ENCODE data around the gene MCCC2. TPM values are rescaled to one million over a fixed set of nuclear protein-coding genes. Genes with fewer than 3 reads are reported as not detected.

Gene MCCC2
- total RNA-seq, 4 donors from 2014 or later, result 17.7 to 24.2 (median 23.7) TPM

- Histone ChIP-seq H3K36me3 (peaks cover 0 to 48% (median 15%) of the 10 kb centered on the region in 4 donors), H3K27ac (replicated peaks in 1 of 4) (no peak overlapping the region), H3K4me3 (no peak overlapping the region), H3K4me1 (peaks cover 0 to 7% (median 0%) of the 10 kb centered on the region in 4 donors), H3K27me3 (no peaks in the 10 kb centered on the region), H3K9me3 (no peaks in the 10 kb centered on the region)
- WGBS, result 97% methylated on average over 2 of the region's 2 CpGs
- TF ChIP-seq, protein P1, sequence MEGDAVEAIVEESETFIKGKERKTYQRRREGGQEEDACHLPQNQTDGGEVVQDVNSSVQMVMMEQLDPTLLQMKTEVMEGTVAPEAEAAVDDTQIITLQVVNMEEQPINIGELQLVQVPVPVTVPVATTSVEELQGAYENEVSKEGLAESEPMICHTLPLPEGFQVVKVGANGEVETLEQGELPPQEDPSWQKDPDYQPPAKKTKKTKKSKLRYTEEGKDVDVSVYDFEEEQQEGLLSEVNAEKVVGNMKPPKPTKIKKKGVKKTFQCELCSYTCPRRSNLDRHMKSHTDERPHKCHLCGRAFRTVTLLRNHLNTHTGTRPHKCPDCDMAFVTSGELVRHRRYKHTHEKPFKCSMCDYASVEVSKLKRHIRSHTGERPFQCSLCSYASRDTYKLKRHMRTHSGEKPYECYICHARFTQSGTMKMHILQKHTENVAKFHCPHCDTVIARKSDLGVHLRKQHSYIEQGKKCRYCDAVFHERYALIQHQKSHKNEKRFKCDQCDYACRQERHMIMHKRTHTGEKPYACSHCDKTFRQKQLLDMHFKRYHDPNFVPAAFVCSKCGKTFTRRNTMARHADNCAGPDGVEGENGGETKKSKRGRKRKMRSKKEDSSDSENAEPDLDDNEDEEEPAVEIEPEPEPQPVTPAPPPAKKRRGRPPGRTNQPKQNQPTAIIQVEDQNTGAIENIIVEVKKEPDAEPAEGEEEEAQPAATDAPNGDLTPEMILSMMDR (IDR thresholded peaks at IDR 0.05), result no peak
- no peak for TF ChIP-seq POLR2AphosphoS5 (IDR thresholded peaks at IDR 0.05)
- no peak for TF ChIP-seq EP300 (IDR thresholded peaks at IDR 0.05)
- no peak for TF ChIP-seq POLR2A (IDR thresholded peaks at IDR 0.05; ENCODE audit: low read depth)
- intact Hi-C loops (cut with DNase I), result no loop called here
- no peak for DNase-seq (ENCODE audit: extremely low spot score)
These were observed 34.6 kb downstream of the MCCC2 start for GRCh38 chr5:71621741-71622140.

DNA sequence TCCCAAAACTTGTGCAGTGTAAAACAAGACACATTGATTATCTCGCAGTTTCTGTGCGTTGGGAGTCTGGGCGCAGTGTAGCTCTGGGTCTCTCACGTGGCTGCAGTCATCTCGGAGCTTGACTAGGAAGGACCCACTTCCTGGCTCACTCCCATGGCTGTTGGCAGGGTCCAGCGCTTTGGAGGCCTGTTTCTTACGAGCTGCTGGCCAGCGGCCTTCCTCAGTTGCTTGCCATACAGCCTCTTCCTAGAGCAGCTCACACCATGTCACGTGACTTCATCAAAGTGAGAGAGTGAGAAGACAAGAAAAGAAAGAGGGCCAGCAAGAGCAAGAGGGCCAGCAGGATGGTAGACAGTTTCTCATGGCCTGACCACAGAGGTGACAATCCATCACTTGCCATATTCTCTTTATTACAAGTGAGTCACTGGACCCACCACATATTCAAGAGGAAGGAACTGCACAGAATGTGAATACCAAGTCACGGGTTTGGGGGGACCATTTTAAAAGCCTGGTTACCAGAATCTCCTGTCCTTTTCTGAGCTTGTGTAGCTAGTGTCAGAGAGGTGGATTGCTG is 36.2 kb downstream of the MCCC2 start:
- TF ChIP-seq POLR2A (IDR thresholded peaks at IDR 0.05; ENCODE audit: low read depth), result no peak
- TF ChIP-seq, protein P1 (IDR thresholded peaks at IDR 0.05), result no peak
- no peak for TF ChIP-seq POLR2AphosphoS5 (IDR thresholded peaks at IDR 0.05)
- TF ChIP-seq EP300 (IDR thresholded peaks at IDR 0.05), result no peak
- 92% methylated on average over 10 of the region's 10 CpGs for WGBS
- no peaks in the 10 kb centered on the region for H3K27me3 ChIP-seq
- H3K4me1 ChIP-seq, result peaks cover 0 to 7% (median 0%) of the 10 kb centered on the region in 4 donors
- intact Hi-C loops (cut with DNase I), result no loop called here
- no peak overlapping the region for H3K27ac ChIP-seq (replicated peaks in 1 of 4)
- peaks cover 0 to 40% (median 17%) of the 10 kb centered on the region in 4 donors for H3K36me3 ChIP-seq
- H3K4me3 ChIP-seq, result no peak overlapping the region
- no peak for DNase-seq (ENCODE audit: extremely low spot score)
- H3K9me3 ChIP-seq, result no peaks in the 10 kb centered on the region

- H3K4me1 ChIP-seq, result peaks cover 0 to 17% (median 11%) of the 10 kb centered on the region in 4 donors
- no peak overlapping the region for H3K4me3 ChIP-seq
- H3K27me3 ChIP-seq, result no peaks in the 10 kb centered on the region
- no peak for DNase-seq (ENCODE audit: extremely low spot score)
- TF ChIP-seq POLR2AphosphoS5 (IDR thresholded peaks at IDR 0.05) (no peak), EP300 (IDR thresholded peaks at IDR 0.05) (no peak), POLR2A (IDR thresholded peaks at IDR 0.05; ENCODE audit: low read depth) (no peak)
- TF ChIP-seq, protein P1 (IDR thresholded peaks at IDR 0.05), result no peak
- intact Hi-C loops (cut with DNase I), result no loop called here
- peaks cover 0 to 32% (median 9%) of the 10 kb centered on the region in 4 donors for H3K36me3 ChIP-seq
- no peak overlapping the region for H3K27ac ChIP-seq (replicated peaks in 1 of 4)
- 60% methylated on average over 6 of the region's 6 CpGs for WGBS
- H3K9me3 ChIP-seq, result no peaks in the 10 kb centered on the region
These were observed 42.8 kb downstream of the MCCC2 start for GRCh38 chr5:71629950-71630349.

DNA sequence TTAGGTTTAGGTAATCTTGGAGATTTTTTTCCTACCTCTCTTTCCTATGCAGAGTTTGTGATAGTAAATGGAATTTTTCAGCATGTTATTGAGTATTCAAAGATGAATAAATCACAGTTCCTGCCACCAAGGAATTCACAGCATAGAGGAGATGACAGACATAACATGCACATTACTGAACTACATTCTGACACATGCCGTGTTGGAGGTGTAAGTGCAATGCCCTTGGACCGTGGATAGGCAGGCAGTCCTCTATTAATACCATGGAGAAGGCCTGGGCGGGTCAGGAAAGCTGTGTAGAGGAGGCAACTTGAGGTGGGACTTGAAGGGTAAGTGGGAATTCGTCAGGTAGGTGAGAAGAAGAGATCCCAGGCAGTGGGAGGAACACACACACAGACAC is 43.9 kb downstream of the MCCC2 start:
- Histone ChIP-seq H3K9me3 (no peaks in the 10 kb centered on the region), H3K4me3 (no peak overlapping the region), H3K27ac (replicated peaks in 1 of 4) (no peak overlapping the region), H3K36me3 (peaks cover 0 to 43% (median 11%) of the 10 kb centered on the region in 4 donors), H3K4me1 (peaks cover 0 to 17% (median 9%) of the 10 kb centered on the region in 4 donors), H3K27me3 (no peaks in the 10 kb centered on the region)
- TF ChIP-seq POLR2AphosphoS5 (IDR thresholded peaks at IDR 0.05), result no peak
- TF ChIP-seq POLR2A (IDR thresholded peaks at IDR 0.05; ENCODE audit: low read depth), result no peak
- TF ChIP-seq, protein P1 (IDR thresholded peaks at IDR 0.05), result no peak
- TF ChIP-seq EP300 (IDR thresholded peaks at IDR 0.05), result no peak
- 62% methylated on average over 4 of the region's 4 CpGs for WGBS
- intact Hi-C loops (cut with DNase I), result no loop called here
- DNase-seq (ENCODE audit: extremely low spot score), result no peak

- Histone ChIP-seq H3K36me3 (peaks cover 0 to 50% (median 14%) of the 10 kb centered on the region in 4 donors), H3K27ac (replicated peaks in 1 of 4) (no peak overlapping the region), H3K4me3 (no peak overlapping the region), H3K9me3 (no peaks in the 10 kb centered on the region), H3K4me1 (peaks cover 0 to 17% (median 9%) of the 10 kb centered on the region in 4 donors), H3K27me3 (no peaks in the 10 kb centered on the region)
- DNase-seq (ENCODE audit: extremely low spot score), result no peak
- intact Hi-C loops (cut with DNase I), result no loop called here
- WGBS, result 89% methylated on average over 3 of the region's 3 CpGs
- no peak for TF ChIP-seq POLR2A (IDR thresholded peaks at IDR 0.05; ENCODE audit: low read depth)
- TF ChIP-seq, protein P1 (IDR thresholded peaks at IDR 0.05), result no peak
- no peak for TF ChIP-seq POLR2AphosphoS5 (IDR thresholded peaks at IDR 0.05)
- TF ChIP-seq EP300 (IDR thresholded peaks at IDR 0.05), result no peak
These were observed 45.0 kb downstream of the MCCC2 start for GRCh38 chr5:71632168-71632567.
